GM08714 (cell line): Measurements from ENCODE around the gene KHNYN.

Experiments used
- H3K4me3 ChIP-seq: fragments of 200-500 bp; sonication (Bioruptor generic); 2 replicates; pipeline ENCODE4 v1.5.1; 2014; ENCODE audit warnings: mild to moderate bottlenecking, low read length, inconsistent platforms
- ZNF274 ChIP-seq: IDR thresholded peaks from 2 replicates; pipeline ENCODE4 v1.6.1; 2012; ENCODE audit warnings: mild to moderate bottlenecking, low read depth, low read length

The KHNYN gene

DNA sequence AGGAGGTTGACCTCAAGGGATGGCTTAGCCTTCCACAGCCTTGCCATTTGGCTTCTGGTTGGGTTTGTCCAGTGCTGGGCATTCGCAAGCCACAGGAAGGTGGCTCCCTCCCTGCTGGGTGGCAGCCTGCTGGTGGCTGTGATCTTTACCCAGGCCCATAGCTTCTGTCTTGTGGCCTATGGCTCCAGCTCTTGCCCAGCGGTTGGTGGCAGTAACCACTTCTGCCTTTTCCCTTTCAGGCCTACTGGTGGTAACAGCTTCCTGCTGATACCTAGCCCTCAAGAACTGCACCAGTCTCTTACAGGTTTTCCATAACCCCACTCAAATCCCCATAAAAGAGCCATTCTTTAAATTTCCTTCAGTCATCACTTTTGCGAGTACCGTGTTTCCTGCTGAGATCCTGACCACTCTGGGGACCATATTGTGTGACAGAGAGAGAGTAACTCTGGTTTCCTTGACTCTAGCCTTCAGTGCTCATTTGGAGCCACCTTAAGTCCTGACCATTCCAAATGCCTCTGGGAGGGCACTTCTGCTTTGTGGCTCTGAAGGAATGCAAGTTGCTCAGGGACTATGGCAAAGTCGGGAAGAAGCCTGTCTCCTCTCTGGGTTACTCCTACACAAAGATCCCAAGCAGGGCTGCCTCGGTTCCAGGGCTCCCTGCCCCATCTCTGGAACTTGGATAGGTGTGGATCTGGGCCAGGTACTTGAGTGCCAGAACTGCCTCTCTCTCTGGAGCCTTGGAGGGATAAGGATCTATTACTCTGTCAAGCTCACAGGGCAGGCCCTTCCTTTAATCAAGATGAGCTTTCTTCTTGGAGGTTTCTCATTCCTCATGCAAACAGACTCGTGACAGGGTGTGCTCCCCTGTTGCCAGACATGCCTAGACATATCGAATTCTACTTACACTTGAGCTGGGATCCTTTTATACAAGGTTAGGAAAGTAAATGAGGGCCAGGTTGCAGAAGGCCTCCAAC lies 33.9 kb upstream of the KHNYN start:
- no peak for TF ChIP-seq ZNF274
- H3K4me3 ChIP-seq: no peak overlapping the region

DNA sequence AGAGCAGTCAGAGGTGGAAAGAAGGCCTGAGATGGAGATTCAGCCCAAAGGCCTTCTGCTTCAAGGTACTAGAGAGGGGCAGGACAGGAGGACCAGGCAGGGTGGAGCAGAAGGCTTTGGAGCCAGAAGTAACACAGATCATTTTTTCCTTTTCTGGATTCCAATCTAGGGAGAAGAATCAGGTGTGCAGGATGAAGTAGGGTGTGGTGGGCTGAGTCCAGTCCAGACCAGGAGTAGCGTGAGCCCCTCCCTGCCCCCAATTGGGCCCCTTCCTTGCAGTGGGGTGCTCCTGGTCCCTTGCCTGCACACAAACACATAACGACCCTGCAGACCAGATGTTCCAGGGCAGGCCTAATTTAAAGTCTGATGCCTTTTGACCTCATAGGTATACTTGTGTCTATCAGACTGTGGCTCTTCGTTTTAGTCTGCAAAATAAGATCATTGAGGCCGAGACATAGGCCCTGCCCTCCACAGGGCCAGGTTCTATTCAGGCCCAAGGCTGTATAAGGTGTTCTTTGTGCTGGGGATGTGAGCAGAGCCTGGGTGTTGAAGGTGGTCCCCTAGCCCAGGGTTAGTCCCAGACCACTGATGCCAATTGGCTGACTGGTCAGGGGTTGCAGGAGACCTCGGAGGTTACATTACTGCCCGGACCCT lies 32.0 kb upstream of the KHNYN start:
- no peak overlapping the region for H3K4me3 ChIP-seq
- TF ChIP-seq ZNF274: no peak

DNA sequence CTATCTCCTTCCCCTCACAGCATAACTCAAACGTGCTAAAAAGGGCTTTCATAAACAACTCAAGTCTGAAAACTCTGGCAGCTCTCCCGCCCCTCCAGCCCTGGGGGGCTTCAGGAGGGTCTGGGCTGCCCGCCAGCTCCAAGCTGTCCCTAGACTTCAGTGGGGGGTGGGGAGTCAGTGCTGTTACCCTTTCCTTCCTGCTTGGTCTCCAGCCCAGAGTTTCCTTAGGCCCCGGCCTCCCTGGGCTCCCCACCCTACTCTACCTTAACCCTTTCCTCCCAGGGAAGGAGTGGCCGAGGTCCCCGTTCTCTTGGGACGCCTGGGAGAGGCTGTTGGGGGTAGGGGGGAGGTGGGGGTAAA lies 31.5 kb upstream of the KHNYN start:
- no peak for TF ChIP-seq ZNF274
- H3K4me3 ChIP-seq: no peak overlapping the region

DNA sequence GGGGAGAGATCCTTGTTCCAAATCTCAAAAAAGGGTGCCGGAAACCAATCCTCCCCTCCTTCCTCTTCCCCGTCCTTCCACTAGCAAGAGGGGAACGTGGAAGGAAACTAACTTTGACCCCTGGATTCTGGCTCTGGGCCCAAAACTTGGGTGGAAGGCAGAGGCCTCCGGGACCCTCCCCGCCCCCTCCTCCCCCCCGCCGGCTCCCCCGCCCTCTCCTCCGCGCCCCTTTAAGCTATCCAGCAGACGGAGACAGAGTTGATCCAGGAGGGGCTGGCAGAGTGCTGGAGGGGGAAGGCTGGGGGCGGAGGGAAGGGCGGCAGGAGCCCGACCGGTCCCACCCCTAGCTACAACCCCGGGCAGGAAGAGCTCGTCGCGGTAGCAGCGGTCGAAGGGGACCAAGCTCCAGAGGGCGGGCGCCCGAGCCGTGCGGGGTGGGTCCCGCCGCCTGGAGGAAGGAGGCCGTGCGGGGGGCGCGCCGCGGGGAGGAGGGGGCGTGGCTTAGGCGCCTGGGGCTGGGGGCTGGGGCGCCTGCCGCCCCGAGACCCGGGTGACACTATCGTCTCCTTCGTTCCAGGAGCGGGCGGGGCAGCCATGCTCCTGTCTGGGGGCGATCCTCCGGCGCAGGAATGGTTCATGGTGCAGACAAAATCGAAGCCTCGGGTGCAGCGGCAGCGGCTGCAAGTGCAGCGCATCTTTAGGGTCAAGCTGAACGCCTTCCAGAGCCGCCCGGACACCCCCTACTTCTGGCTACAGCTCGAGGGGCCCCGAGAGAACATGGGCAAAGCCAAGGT lies 30.9 kb upstream of the KHNYN start, which contains the start of gene NYNRIN:
Gene NYNRIN, plus strand, starts transcription at position 351 of the 794 bp plus-strand sequence. Its CDS starts 244 bp downstream, at position 595.
- 0 out of 2 replicates have a peak within 1 kb of the TSS, but pooled peaks have one; percentile 12 for H3K4me3 ChIP-seq
- no peak for TF ChIP-seq ZNF274

DNA sequence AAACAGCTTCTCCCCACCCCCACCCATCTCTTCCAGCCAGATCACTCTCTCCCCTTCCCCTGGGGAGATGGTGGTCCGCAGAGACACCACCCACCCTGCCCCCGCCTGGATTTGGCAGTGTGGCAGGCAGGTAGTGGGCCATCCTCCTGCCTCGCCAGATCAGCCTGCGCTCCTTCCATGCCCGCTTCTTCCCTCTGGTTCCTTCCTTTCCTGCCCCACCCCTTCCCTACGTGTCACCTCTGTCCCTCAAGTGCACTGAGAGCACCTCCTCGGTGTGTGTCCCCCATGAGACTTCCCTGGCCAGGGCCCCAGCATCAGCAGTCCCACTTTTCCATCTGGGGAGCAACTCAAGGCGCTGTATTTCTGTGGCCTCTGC lies 30.3 kb upstream of the KHNYN start:
- no peak overlapping the region for H3K4me3 ChIP-seq
- no peak for TF ChIP-seq ZNF274

DNA sequence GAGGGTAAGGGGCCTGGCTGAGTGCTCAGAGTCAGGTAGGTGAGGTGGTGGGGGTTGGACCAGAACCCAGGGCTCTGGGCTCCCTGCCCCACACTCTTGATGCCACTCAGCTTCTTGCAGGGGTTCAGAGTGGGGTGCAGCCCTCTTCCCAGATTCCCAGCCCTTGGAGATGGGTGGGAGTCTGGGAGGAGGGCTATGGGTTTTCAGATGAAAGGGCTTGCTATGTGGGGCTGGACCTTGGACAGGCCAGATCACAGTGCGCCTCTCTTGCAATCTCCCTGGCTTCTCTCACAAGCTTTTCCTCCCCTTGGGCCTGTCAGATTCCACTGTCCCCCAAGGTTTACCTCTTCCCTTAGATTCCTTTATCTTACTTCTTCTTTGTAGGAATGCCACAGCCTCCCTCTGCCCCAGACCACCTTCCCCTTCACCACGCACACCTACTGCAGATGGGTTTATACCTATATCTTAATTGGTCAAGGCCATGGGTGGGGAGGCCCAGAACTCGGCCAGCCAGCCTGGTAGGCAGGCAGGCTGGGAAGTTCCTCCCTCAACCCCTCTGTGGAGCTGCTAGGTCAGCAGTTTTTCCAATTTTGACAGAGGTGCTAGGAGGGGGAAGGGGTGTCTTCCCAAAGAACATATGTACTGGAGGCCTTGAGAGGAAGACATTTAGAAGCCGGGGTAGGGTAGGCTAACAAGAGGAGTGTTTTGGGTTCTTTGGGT lies 29.6 kb upstream of the KHNYN start:
- no peak overlapping the region for H3K4me3 ChIP-seq
- TF ChIP-seq ZNF274: no peak

DNA sequence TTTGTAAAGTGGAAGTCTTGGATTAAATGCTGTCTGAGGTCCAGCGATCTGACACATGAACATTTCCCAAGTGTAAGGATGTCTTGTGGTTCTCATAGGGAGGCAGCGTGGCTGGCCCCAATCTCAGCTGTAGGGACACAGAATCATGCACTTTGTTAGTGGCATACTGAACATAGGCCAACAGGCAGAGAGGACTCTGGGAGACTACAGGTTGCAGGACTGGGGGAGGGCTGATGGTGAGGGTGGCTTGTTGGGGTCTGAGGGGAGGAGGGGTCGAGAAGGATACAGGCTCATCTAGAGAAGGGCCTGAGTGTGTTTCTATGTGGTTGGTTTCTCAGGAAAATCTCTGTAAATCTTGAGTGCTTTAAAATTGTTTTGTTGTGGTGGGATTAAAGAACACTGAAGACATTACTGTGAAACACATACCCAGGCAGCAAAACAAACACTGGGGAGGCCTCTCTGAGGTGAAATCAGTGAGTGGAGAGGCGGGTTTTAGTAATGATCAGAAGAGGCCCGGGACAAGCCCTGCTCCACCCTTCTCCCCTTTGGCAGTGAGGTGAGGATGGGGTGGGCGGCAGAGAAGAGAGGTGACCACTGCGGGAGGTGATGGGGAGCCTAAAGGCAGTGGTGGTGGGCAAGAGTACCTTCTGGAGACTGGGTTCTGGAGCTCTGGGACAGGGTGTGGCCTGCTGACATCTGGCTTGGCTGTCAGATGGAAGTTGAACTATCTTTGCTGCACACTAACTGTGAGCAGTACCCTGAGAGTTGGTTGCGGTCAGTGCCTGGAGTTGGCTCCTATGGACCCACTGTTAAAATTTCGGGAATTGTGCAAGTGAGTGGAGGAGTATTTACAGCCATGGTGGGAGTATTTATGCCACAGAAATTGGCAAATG lies 27.7 kb upstream of the KHNYN start:
- no peak overlapping the region for H3K4me3 ChIP-seq
- TF ChIP-seq ZNF274: no peak

DNA sequence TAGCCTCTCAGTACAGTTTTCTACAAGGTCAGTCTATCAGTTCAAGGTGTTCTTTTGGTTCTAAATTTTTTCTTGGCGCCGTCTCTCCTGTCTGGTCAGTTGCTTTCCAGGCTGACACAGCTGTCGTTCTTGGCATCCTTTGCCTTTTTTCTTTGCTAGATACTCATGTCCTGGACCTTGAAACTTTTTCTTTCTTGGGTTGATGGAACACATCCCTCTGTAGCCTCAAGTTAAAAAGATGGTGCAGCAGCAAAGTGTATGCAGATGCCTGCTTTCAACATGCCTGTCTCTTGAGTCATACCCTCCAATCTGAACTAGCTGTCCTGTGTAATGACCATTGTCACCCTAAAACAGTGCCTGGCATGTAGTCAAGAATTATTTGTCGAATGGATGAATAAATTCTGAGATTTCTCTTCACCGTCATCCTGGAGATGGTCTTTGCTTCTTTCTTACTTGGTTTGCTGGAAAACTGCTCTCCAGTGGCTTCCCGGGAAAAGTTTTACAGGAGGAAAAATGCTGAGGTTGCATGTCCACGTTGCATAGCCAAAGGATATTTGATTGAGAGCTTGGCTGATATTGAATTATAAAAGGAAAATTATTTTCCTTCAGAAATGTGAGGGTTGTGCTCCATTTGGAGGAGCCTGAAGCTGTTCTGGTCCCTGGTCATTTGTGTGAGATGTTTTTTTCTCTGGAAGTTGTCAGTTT lies 26.3 kb upstream of the KHNYN start:
- no peak for TF ChIP-seq ZNF274
- H3K4me3 ChIP-seq: no peak overlapping the region

DNA sequence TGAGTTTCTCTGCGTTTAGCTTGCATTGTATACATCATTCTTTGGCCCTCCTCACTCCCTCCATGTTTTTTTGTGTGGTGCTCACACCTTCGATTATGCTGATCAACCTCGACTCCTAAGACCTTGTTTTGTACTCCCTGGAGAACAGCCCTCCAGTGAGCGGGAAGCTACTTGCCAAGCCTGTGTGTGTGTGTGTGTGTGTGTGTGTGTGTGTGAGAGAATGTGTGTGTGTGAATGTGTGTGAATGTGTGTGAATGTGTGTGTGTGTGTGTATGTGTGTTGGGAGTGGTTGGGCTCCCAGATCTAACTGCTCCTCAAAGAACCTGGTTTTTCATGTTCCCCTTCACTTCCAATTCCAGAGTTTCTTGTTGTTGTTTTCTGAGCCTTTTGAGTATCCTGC lies 24.9 kb upstream of the KHNYN start:
- TF ChIP-seq ZNF274: no peak
- H3K4me3 ChIP-seq: no peak overlapping the region

DNA sequence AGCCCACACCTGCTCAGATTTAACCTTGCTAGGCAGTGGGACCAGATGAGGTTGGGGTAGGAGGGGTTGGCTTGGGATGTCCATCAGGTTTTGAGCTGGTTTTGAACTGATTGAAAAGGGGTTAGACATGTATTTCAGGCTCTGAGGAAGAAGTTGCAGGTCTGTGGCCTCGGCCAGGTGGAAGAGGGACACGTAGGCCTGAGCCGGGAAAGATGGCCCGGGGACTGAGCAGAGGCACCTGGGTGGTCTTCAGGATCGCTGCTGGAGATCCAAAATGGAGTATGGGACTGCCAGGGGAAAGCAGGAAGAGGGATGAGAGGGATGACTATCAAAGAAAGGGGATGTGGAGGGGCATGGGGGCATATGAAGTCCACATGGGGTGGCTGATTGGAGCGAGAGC lies 23.3 kb upstream of the KHNYN start:
- TF ChIP-seq ZNF274: no peak
- H3K4me3 ChIP-seq: no peak overlapping the region

DNA sequence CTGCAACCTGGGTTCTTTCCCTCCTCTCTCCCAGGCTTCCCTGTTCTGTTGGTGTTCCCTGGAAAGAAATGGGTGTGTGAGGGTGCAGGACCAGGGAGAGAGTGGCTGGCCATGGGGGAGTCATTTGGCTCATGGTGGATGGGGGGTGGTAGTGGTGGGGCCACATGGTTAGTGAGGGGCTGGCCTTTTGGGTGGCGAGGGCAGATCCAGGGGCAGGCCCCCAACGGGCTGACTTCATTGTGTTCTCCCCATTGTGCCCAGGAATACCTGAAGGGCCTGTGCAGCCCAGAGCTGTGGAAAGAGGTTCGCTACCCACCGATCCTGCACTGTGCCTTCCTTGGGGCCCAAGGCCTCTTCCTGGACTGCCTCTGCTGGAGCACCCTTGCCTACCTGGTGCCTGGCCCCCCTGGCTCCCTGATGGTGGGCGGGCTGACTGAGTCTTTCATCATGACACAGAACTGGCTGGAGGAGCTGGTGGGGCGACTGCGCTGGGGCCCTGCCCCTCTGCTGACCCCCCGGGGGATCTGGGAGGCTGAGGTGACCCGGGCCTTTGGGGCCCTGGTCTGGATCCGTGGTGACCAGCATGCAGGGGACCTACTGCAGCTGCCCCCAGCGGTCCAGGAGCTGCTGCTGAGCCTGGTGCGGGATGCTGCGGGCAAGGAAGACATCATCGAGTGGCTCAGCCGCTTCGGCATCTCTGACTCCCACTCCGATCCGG lies 22.0 kb upstream of the KHNYN start:
- no peak overlapping the region for H3K4me3 ChIP-seq
- no peak for TF ChIP-seq ZNF274

DNA sequence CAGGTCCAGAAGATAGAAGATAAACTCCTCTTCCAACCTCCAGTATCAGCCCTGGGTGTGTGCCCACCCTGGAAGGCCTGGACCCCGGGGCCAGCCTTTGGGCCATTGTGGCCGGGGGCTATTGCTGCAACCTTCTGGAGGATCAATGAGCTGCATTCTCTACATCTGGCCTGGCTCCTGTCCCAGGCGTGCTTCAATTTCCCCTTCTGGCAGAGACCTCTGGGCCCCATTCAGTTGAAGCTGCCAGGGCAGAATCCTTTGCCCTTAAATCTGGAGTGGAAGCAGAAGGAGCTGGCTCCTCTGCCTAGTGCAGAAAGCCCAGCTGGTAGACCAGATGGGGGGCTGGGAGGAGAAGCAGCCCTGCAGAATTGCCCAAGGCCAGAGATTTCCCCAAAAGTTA lies 21.0 kb upstream of the KHNYN start:
- no peak overlapping the region for H3K4me3 ChIP-seq
- TF ChIP-seq ZNF274: no peak
